ENCODE measurements around the gene KLF15.

KLF15 gene

DNA sequence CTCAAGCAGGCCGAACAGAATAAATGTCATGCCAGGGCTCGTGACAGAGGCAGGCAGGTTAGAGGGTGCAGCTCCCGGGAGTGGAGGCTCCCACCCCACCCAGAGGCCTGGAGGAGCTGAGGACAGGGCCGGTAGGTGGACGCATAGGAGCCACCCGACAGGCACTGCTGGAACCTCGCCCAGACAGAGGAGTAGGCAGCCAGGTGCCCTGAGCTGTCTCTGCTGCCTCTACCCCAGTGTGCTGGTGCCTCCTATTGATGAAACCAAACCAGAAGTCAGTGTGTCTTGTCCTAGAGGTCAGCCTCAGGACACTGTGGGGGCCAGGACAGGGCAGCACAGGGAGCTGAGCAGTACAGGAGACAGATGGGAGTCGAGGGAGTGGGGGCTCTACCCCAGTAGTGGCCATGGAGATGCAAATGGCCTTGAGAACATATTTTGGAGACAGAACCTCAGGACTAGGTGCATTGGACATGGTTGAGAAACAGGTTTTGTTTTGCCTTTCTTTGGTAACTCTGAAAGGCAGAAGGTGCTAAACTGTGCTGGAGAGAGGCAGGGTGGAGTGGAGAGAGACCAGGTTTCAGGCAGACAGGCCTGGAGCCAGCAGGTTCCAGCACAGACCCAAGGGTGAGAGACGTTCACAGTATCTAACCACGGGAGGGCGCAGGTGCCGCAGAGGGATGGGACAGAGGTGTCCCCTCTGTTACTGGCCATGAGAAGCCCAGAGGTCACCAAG is 15.4 kb upstream of the KLF15 start:
- Histone ChIP-seq H3F3A (ENCODE audit: control insufficient read depth, insufficient read depth) (no peaks in the 10 kb centered on the region), H3K4me1 (ENCODE audit: control insufficient read depth, low read length) (no peaks in the 10 kb centered on the region), H3K4me2 (ENCODE audit: low read length) (no peak overlapping the region), H3K36me3 (ENCODE audit: control insufficient read depth, low read length) (no peaks in the 10 kb centered on the region), H3K9me3 (ENCODE audit: control insufficient read depth, insufficient read depth, low read length) (no peaks in the 10 kb centered on the region), H3K27ac (ENCODE audit: low read depth, low read length) (no peak overlapping the region), H3K4me3 (ENCODE audit: low read length) (no peak overlapping the region), H4K20me1 (ENCODE audit: control insufficient read depth, insufficient read depth, low read depth, low read length) (no peaks in the 10 kb centered on the region), H3K27me3 (ENCODE audit: control insufficient read depth, low read length) (no peaks in the 10 kb centered on the region), H3K79me2 (ENCODE audit: control insufficient read depth, low read length) (no peaks in the 10 kb centered on the region), H3K9me2 (replicated peaks; ENCODE audit: control insufficient read depth, low read length) (no peaks in the 10 kb centered on the region)
- TF ChIP-seq, protein P1, sequence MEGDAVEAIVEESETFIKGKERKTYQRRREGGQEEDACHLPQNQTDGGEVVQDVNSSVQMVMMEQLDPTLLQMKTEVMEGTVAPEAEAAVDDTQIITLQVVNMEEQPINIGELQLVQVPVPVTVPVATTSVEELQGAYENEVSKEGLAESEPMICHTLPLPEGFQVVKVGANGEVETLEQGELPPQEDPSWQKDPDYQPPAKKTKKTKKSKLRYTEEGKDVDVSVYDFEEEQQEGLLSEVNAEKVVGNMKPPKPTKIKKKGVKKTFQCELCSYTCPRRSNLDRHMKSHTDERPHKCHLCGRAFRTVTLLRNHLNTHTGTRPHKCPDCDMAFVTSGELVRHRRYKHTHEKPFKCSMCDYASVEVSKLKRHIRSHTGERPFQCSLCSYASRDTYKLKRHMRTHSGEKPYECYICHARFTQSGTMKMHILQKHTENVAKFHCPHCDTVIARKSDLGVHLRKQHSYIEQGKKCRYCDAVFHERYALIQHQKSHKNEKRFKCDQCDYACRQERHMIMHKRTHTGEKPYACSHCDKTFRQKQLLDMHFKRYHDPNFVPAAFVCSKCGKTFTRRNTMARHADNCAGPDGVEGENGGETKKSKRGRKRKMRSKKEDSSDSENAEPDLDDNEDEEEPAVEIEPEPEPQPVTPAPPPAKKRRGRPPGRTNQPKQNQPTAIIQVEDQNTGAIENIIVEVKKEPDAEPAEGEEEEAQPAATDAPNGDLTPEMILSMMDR (IDR thresholded peaks at IDR 0.05; ENCODE audit: low read depth, low read length, poor library complexity, severe bottlenecking), result no peak
- no peak for TF ChIP-seq EZH2phosphoT487 (IDR thresholded peaks at IDR 0.05; ENCODE audit: borderline replicate concordance, low read length)

DNA sequence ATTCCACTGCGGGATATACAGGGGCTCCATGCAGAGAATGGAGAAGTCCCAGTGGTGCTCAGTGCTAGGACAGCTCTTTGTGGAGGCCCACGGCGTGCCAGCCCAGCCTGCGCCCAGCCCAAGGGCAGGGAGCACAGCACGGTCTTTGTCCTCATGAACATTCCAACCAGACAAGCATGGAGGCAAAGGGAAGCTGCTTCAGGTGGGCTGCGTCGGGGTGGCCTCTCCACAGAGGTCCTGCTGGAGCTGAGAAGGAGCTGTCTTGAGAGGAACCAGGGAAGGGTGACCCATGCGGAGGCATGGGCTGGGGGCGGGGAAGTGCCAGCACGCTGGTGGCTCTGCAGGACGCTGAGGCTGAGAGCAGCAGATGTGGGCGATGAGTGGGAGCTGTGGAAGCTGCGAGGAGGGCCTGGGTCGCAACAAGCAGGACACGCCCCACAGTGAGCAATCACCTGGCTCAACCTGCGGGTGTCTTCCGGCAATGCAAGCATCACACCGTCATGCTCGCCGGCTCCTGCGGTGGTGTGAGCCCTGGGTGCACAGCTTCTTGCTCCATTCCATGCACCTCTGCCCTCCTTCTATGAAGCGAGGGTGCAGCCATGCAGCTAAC is 14.0 kb upstream of the KLF15 start:
- H3K36me3 ChIP-seq (ENCODE audit: control insufficient read depth, low read length), result no peaks in the 10 kb centered on the region
- H3F3A ChIP-seq (ENCODE audit: control insufficient read depth, insufficient read depth), result no peaks in the 10 kb centered on the region
- no peaks in the 10 kb centered on the region for H3K9me2 ChIP-seq (replicated peaks; ENCODE audit: control insufficient read depth, low read length)
- H3K79me2 ChIP-seq (ENCODE audit: control insufficient read depth, low read length), result no peaks in the 10 kb centered on the region
- H3K27ac ChIP-seq (ENCODE audit: low read depth, low read length), result no peak overlapping the region
- H3K4me3 ChIP-seq (ENCODE audit: low read length), result no peak overlapping the region
- no peaks in the 10 kb centered on the region for H3K9me3 ChIP-seq (ENCODE audit: control insufficient read depth, insufficient read depth, low read length)
- H3K27me3 ChIP-seq (ENCODE audit: control insufficient read depth, low read length), result no peaks in the 10 kb centered on the region
- H3K4me1 ChIP-seq (ENCODE audit: control insufficient read depth, low read length), result no peaks in the 10 kb centered on the region
- no peaks in the 10 kb centered on the region for H4K20me1 ChIP-seq (ENCODE audit: control insufficient read depth, insufficient read depth, low read depth, low read length)
- no peak overlapping the region for H3K4me2 ChIP-seq (ENCODE audit: low read length)
- no peak for TF ChIP-seq EZH2phosphoT487 (IDR thresholded peaks at IDR 0.05; ENCODE audit: borderline replicate concordance, low read length)
- TF ChIP-seq, protein P1 (IDR thresholded peaks at IDR 0.05; ENCODE audit: low read depth, low read length, poor library complexity, severe bottlenecking), result no peak

DNA sequence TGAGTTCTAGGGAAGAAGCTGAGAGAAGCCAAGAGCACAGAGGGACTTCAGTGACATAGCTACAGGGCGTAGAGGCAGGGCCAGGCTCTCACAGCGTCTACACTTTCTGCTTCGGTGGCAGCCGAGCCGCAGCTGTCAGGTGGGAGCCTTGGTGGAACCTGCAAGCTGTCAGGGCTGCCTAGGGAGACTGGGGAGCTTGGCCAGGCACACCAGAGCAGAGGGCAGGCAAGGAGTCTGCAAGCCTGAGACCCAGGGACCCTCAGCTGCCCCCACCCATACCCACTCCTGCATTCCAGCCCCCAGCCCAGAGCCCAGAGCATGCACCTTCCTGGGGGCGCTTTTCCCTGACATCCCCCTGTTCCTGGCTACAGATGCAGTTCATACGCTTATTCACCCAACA is 13.4 kb upstream of the KLF15 start:
- no peaks in the 10 kb centered on the region for H3K9me3 ChIP-seq (ENCODE audit: control insufficient read depth, insufficient read depth, low read length)
- H3K36me3 ChIP-seq (ENCODE audit: control insufficient read depth, low read length), result no peaks in the 10 kb centered on the region
- no peaks in the 10 kb centered on the region for H3K4me1 ChIP-seq (ENCODE audit: control insufficient read depth, low read length)
- H4K20me1 ChIP-seq (ENCODE audit: control insufficient read depth, insufficient read depth, low read depth, low read length), result no peaks in the 10 kb centered on the region
- no peaks in the 10 kb centered on the region for H3K79me2 ChIP-seq (ENCODE audit: control insufficient read depth, low read length)
- H3K4me2 ChIP-seq (ENCODE audit: low read length), result no peak overlapping the region
- H3F3A ChIP-seq (ENCODE audit: control insufficient read depth, insufficient read depth), result no peaks in the 10 kb centered on the region
- no peak overlapping the region for H3K27ac ChIP-seq (ENCODE audit: low read depth, low read length)
- TF ChIP-seq, protein P1 (IDR thresholded peaks at IDR 0.05; ENCODE audit: low read depth, low read length, poor library complexity, severe bottlenecking), result no peak
- no peak for TF ChIP-seq EZH2phosphoT487 (IDR thresholded peaks at IDR 0.05; ENCODE audit: borderline replicate concordance, low read length)
- no peaks in the 10 kb centered on the region for H3K9me2 ChIP-seq (replicated peaks; ENCODE audit: control insufficient read depth, low read length)
- no peak overlapping the region for H3K4me3 ChIP-seq (ENCODE audit: low read length)
- H3K27me3 ChIP-seq (ENCODE audit: control insufficient read depth, low read length), result no peaks in the 10 kb centered on the region
